DOHH2 (cell line): ENCODE results near the gene CREBZF.

Experiments
- H3F3A ChIP-seq: fragments of 200-600 bp; sonication (generic), shearing (Covaris generic); 2 replicates; pipeline ENCODE4 v1.6.0; 2016; ENCODE audit warnings: antibody characterized with exemption, mild to moderate bottlenecking; ENCODE audit not compliant: control insufficient read depth, insufficient read depth
- H3K27ac ChIP-seq: fragments of 200-600 bp; sonication (generic); 2 replicates; pipeline ENCODE4 v1.5.1; 2014; ENCODE audit warnings: low read depth, mild to moderate bottlenecking, low read length, moderate library complexity
- H3K27me3 ChIP-seq: fragments of 200-600 bp; sonication (generic); 2 replicates; pipeline ENCODE4 v1.6.1; 2014; ENCODE audit warnings: mild to moderate bottlenecking, low read length, mixed read lengths; ENCODE audit not compliant: control insufficient read depth
- H3K36me3 ChIP-seq: fragments of 200-600 bp; sonication (generic); 2 replicates; pipeline ENCODE4 v1.6.1; 2014; ENCODE audit warnings: mild to moderate bottlenecking, low read length, moderate library complexity, mixed read lengths; ENCODE audit not compliant: control insufficient read depth
- H3K4me1 ChIP-seq: fragments of 200-600 bp; sonication (generic); 2 replicates; pipeline ENCODE4 v1.6.1; 2014; ENCODE audit warnings: mild to moderate bottlenecking, low read length, mixed read lengths; ENCODE audit not compliant: control insufficient read depth
- H3K4me2 ChIP-seq: fragments of 200-600 bp; sonication (generic); 2 replicates; pipeline ENCODE4 v1.6.0; 2014; ENCODE audit warnings: mild to moderate bottlenecking, low read length, moderate library complexity
- H3K4me3 ChIP-seq: fragments of 200-600 bp; sonication (generic); 2 replicates; pipeline ENCODE4 v1.5.1; 2014; ENCODE audit warnings: mild to moderate bottlenecking, low read length, mixed read lengths
- H3K79me2 ChIP-seq: fragments of 200-600 bp; sonication (generic); 2 replicates; pipeline ENCODE4 v1.6.1; 2014; ENCODE audit warnings: mild to moderate bottlenecking, low read length, mixed read lengths; ENCODE audit not compliant: control insufficient read depth
- H3K9me2 ChIP-seq: fragments of 200-600 bp; sonication (generic); replicated peaks from 2 replicates; pipeline ENCODE4 v1.6.1; 2014; ENCODE audit warnings: mild to moderate bottlenecking, low read length, mixed read lengths; ENCODE audit not compliant: control insufficient read depth
- H3K9me3 ChIP-seq: fragments of 200-600 bp; sonication (generic); 2 replicates; pipeline ENCODE4 v1.6.1; 2014; ENCODE audit warnings: antibody characterized with exemption, low read length, mixed read lengths; ENCODE audit not compliant: control insufficient read depth, insufficient read depth
- H4K20me1 ChIP-seq: fragments of 200-600 bp; sonication (generic); 2 replicates; pipeline ENCODE4 v1.6.0; 2014; ENCODE audit warnings: low read depth, mild to moderate bottlenecking, antibody characterized with exemption, low read length, moderate library complexity; ENCODE audit not compliant: control insufficient read depth, insufficient read depth
- EZH2phosphoT487 ChIP-seq: fragments of 200-600 bp; sonication (generic); IDR thresholded peaks from 2 replicates; pipeline ENCODE4 v1.6.1; 2017; ENCODE audit warnings: borderline replicate concordance, mild to moderate bottlenecking, antibody characterized with exemption, low read length, moderate library complexity, mixed read lengths
- TF ChIP-seq, protein P1 (sequence below): fragments of 200-600 bp; sonication (generic); IDR thresholded peaks from one replicate; pipeline ENCODE4 v1.5.1; 2014; ENCODE audit warnings: antibody characterized with exemption, mild to moderate bottlenecking, low read depth, low read length; ENCODE audit not compliant: poor library complexity, severe bottlenecking

Gene CREBZF

DNA sequence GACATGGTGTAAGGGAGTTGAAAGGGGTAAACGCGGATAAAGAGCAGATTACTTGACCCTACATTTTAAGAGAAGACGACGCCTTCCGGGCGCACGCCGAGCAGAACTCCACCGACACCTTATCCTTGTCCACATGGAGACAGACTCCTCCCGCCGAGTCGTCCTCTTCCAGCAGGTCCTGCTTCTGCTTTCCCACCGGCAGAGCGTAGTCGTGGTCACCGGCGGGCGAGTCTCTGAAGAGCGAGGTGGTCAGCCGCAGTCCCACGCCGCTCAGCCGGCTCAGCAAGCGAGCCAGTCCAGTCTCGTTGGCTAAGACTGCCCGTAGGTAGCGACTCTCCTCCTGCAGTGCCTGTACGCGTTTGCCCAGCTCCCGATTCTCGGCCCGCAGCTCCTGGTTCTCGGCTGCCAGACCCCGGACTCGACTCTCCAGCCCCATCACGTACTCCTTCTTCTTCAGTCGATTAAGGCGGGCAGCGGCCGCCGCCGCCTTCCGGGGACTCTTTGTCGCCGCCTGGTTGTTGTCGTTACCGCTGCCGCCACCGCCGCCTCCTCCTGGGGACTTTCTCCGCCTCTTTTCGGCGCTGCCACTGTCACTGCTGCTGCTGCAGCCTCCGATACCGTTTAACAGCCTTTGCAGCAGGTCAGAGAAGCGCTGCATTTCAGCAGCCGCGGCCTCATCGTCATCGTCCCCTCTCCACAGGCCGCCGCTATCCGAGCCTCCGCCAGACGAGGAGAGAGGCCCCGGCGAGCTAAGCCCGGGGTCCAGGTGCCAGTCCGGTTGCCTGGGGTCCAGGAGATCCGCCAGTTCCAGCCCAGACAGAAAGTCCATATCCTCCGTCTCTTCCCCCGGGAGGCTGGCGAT is 945 bp downstream of the CREBZF start:
- Histone ChIP-seq H3K36me3 (peaks cover 58% of the 10 kb centered on the region), H3K9me2 (no peaks in the 10 kb centered on the region), H3K27me3 (no peaks in the 10 kb centered on the region), H3K4me2 (peak overlapping the region; percentile 80), H3K27ac (peak overlapping the region; percentile 86), H3F3A (peaks cover 3% of the 10 kb centered on the region; the same call in 1 of the 2 replicates), H3K9me3 (no peaks in the 10 kb centered on the region), H3K4me3 (peak overlapping the region; percentile 82), H3K4me1 (peaks cover 39% of the 10 kb centered on the region), H3K79me2 (peaks cover 63% of the 10 kb centered on the region), H4K20me1 (peaks cover 34% of the 10 kb centered on the region)
- TF ChIP-seq, protein P1, sequence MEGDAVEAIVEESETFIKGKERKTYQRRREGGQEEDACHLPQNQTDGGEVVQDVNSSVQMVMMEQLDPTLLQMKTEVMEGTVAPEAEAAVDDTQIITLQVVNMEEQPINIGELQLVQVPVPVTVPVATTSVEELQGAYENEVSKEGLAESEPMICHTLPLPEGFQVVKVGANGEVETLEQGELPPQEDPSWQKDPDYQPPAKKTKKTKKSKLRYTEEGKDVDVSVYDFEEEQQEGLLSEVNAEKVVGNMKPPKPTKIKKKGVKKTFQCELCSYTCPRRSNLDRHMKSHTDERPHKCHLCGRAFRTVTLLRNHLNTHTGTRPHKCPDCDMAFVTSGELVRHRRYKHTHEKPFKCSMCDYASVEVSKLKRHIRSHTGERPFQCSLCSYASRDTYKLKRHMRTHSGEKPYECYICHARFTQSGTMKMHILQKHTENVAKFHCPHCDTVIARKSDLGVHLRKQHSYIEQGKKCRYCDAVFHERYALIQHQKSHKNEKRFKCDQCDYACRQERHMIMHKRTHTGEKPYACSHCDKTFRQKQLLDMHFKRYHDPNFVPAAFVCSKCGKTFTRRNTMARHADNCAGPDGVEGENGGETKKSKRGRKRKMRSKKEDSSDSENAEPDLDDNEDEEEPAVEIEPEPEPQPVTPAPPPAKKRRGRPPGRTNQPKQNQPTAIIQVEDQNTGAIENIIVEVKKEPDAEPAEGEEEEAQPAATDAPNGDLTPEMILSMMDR = peak; percentile 9
- TF ChIP-seq EZH2phosphoT487 = no peak

DNA sequence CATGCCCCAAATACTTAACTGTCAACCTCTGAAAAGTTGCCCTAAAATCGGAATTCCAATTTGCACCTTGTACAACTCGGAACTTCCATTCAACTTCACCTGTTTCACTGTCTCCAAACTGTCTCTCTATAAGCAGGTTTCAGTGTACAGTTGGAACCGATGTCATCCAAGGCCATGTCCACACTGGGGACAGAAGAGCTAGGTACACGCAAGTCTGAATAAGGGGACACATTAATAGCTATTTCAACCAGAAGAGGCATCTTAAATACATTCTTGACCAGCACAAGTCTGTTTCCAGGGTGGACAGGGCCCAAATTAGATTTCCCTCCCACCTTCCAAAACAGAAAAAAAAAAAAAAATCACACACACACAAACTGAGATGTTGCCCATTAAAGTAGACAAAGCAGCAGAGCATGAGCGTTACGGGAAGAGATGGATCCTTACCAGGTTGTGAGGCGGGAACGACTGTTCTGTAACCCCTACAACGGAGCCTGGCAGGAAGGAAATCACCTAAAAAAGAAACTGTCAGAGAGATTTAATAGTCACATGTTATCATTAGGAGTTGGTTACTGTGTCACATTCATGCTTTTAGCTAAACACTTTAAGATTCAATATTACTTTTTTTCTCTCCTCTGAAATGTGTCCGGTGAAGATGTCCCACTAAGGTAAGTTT is 1.7 kb downstream of the CREBZF start:
- H3K36me3 ChIP-seq = peaks cover 66% of the 10 kb centered on the region
- H3K4me1 ChIP-seq = peaks cover 42% of the 10 kb centered on the region
- peak overlapping the region; percentile 80 for H3K4me2 ChIP-seq
- H3K27me3 ChIP-seq = no peaks in the 10 kb centered on the region
- peaks cover 10% of the 10 kb centered on the region; the same call in 1 of the 2 replicates for H3F3A ChIP-seq
- no peaks in the 10 kb centered on the region for H3K9me3 ChIP-seq
- no peak overlapping the region for H3K27ac ChIP-seq
- H4K20me1 ChIP-seq = peaks cover 40% of the 10 kb centered on the region
- H3K4me3 ChIP-seq = peak overlapping the region; percentile 82
- TF ChIP-seq, protein P1 = no peak
- TF ChIP-seq EZH2phosphoT487 = no peak
- peaks cover 70% of the 10 kb centered on the region for H3K79me2 ChIP-seq
- H3K9me2 ChIP-seq = no peaks in the 10 kb centered on the region

DNA sequence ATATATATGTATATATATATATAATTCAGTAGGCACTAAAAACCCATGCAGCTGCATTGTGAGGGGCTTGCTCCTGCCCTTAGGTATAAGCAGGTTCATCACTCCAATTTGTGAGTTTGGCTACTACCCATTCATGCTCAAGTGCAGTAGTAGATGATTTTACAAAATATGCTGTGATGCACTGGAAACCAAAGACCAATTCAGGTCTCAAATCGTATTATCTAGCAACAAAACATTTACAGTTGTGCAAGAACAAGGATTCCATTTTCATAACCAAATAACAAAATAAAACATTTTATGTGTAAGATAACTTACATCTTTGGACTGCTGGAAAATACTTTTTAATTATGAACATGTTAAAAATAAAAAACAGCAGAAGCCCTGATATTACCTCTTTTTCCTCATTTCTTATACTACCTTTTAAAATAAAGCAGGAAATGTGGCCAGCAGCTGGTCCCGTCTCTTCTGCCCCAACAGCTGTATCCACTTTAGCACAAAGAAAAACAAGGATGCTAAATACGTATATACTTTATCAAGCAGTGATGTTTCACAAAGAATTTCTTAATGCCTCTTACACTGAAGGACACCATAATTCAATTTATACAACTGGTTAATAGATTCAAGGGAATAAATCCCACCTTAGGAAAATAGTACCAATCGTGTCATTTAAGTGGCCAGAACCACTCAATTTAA is 2.8 kb downstream of the CREBZF start:
- H3K4me2 ChIP-seq = peak overlapping the region; percentile 80
- H3K4me1 ChIP-seq = peaks cover 42% of the 10 kb centered on the region
- no peak overlapping the region for H3K27ac ChIP-seq
- peak overlapping the region; percentile 82 for H3K4me3 ChIP-seq
- H3K9me2 ChIP-seq = no peaks in the 10 kb centered on the region
- peaks cover 20% of the 10 kb centered on the region; the same call in 1 of the 2 replicates for H3F3A ChIP-seq
- H3K27me3 ChIP-seq = no peaks in the 10 kb centered on the region
- H3K9me3 ChIP-seq = no peaks in the 10 kb centered on the region
- H3K79me2 ChIP-seq = peaks cover 81% of the 10 kb centered on the region
- TF ChIP-seq EZH2phosphoT487 = no peak
- TF ChIP-seq, protein P1 = no peak
- H4K20me1 ChIP-seq = peaks cover 47% of the 10 kb centered on the region
- peaks cover 77% of the 10 kb centered on the region for H3K36me3 ChIP-seq
